Activated B cell treated with CpG ODN at 0.5 μM for 24 hours (primary cell): ENCODE measurements around the gene PLEKHO2. TPM values are rescaled to one million over a fixed set of nuclear protein-coding genes. Genes with fewer than 3 reads are reported as not detected.

Experiments used
- ATAC-seq: fragments of 200-7000 bp; cut with Tn5 transposase; one replicate; pipeline ENCODE4 v1.10.0; 2021; ENCODE audit warnings: low read depth, mild to moderate bottlenecking, moderate library complexity
- CTCF ChIA-PET: fragments of 350-600 bp; sonication (Branson Sonifier 250); formaldehyde crosslinking; loops from one replicate; lab custom pipeline; 2021; ENCODE audit warnings: antibody characterized with exemption; lab: Charles Lee
- POLR2A ChIA-PET: fragments of 350-600 bp; sonication (Branson Sonifier 250); formaldehyde crosslinking; loops from one replicate; lab custom pipeline; 2021; ENCODE audit warnings: antibody characterized with exemption; lab: Charles Lee
- DNase-seq: peaks from one replicate; pipeline ENCODE4 v3.0.0; 2022
- H3K27ac Mint-ChIP-seq: one replicate; pipeline ENCODE4 v1.8.0; 2020; ENCODE audit warnings: mixed read lengths
- H3K27me3 Mint-ChIP-seq: one replicate; pipeline ENCODE4 v1.8.0; 2021; ENCODE audit warnings: mixed read lengths
- H3K36me3 Mint-ChIP-seq: one replicate; pipeline ENCODE4 v1.8.0; 2021; ENCODE audit warnings: low read depth, mixed read lengths
- H3K4me1 Mint-ChIP-seq: one replicate; pipeline ENCODE4 v1.8.0; 2021; ENCODE audit warnings: mixed read lengths
- H3K4me3 Mint-ChIP-seq: one replicate; pipeline ENCODE4 v1.8.0; 2020; ENCODE audit warnings: mild to moderate bottlenecking, mixed read lengths
- H3K9me3 Mint-ChIP-seq: one replicate; pipeline ENCODE4 v1.8.0; 2020; ENCODE audit warnings: mixed read lengths
- intact Hi-C: fragments of 100-400 bp; cut with micrococcal nuclease; formaldehyde crosslinking; loops from one replicate; pipeline ENCODE4 v1.15.1; 2024
- total RNA-seq: library from RNA; stranded (reverse); gene quantifications from 2 replicates; pipeline ENCODE4 v1.2.3, GENCODE V29; 2022
- TF ChIP-seq, protein P1 (sequence below): fragments of 200-600 bp; IDR thresholded peaks from one replicate; pipeline ENCODE4 v1.8.0; 2022; ENCODE audit warnings: antibody characterized with exemption, mild to moderate bottlenecking

PLEKHO2 gene
- total RNA-seq, 1 donor from 2014 or later: 38.1 TPM

DNA sequence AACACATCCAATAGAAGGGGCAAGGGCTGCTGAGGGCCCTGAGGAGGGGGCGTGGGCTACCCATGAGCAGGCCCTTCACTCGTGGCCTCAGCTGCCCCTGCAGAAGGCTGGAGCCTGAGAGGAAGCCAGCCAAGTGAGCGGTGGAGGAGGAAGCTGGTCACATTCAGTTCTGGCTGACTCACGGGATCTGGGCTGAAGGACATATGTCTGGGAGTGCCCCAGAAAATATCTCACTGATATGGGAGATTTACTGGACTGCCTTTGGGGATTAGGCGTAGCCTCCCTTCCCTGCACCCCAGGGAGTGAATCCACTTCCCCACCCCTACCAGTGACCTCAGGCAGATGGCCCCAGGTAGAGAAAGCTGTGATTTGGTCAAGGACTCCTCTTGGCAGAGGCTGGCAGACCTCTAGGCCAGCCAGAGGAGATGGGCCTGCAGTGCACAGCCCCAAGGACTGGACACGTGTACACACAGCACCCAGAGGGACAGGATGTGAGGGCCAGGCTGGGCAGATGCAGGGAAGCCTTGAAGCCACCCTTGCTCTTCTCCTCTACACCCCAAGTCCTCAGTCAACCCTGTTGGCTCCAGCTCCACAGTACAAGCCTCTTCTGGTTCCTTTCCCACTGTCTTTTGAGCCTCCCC, 55.8 kb downstream of the PLEKHO2 start:
- no peaks in the 10 kb centered on the region for H3K36me3 Mint-ChIP-seq
- H3K27me3 Mint-ChIP-seq: no peaks in the 10 kb centered on the region
- CTCF ChIA-PET: no interaction called here
- ATAC-seq: no peak
- peaks cover 73% of the 10 kb centered on the region for H3K4me1 Mint-ChIP-seq
- H3K4me3 Mint-ChIP-seq: no peak overlapping the region
- peak overlapping the region; percentile 99 for H3K27ac Mint-ChIP-seq
- DNase-seq: no peak
- TF ChIP-seq, protein P1, sequence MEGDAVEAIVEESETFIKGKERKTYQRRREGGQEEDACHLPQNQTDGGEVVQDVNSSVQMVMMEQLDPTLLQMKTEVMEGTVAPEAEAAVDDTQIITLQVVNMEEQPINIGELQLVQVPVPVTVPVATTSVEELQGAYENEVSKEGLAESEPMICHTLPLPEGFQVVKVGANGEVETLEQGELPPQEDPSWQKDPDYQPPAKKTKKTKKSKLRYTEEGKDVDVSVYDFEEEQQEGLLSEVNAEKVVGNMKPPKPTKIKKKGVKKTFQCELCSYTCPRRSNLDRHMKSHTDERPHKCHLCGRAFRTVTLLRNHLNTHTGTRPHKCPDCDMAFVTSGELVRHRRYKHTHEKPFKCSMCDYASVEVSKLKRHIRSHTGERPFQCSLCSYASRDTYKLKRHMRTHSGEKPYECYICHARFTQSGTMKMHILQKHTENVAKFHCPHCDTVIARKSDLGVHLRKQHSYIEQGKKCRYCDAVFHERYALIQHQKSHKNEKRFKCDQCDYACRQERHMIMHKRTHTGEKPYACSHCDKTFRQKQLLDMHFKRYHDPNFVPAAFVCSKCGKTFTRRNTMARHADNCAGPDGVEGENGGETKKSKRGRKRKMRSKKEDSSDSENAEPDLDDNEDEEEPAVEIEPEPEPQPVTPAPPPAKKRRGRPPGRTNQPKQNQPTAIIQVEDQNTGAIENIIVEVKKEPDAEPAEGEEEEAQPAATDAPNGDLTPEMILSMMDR: no peak
- H3K9me3 Mint-ChIP-seq: no peaks in the 10 kb centered on the region
- POLR2A ChIA-PET: interaction anchor here (0.6 to 6.0 kb wide), 2 partner anchors 59 to 91 kb away, joined by 9 to 138 read pairs; partner anchors contain the start of gene PLEKHO2
- intact Hi-C loops: loop anchor here (10.0 kb wide), 1 partner anchor 1703 kb away; no protein-coding TSS in a partner anchor

- H3K27me3 Mint-ChIP-seq: no peaks in the 10 kb centered on the region
- H3K27ac Mint-ChIP-seq: peak overlapping the region; percentile 99
- no peaks in the 10 kb centered on the region for H3K9me3 Mint-ChIP-seq
- DNase-seq: no peak
- intact Hi-C loops: loop anchor here (10.0 kb wide), 1 partner anchor 1704 kb away; no protein-coding TSS in a partner anchor
- no peak for ATAC-seq
- no peak overlapping the region for H3K4me3 Mint-ChIP-seq
- peaks cover 73% of the 10 kb centered on the region for H3K4me1 Mint-ChIP-seq
- H3K36me3 Mint-ChIP-seq: no peaks in the 10 kb centered on the region
- POLR2A ChIA-PET: no interaction called here
- CTCF ChIA-PET: no interaction called here
- TF ChIP-seq, protein P1: no peak
Measured at GRCh38 chr15:64898406-64898805, 56.7 kb downstream of the PLEKHO2 start.

DNA sequence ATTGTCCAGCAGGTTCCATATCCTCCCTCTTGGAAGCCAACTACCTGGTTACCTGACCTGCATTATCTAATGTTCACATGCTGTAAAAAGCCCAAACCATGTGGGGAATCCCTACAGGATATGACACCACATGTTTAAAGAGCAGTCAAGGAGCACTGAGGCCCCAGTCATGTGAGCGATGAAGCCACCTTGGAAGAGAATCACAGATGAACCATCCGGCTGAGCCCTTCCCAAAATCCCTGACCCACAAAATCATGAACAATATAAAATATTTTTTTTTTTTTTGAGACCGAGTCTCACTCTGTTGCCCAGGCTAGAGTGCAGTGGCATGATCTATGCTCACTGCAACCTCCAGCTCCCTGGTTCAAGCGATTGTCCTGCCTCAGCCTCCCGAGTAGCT, 59.4 kb downstream of the PLEKHO2 start:
- intact Hi-C loops: no loop called here
- ChIA-PET CTCF (interaction anchor here (1.1 to 6.5 kb wide), 4 partner anchors 15 to 173 kb away, joined by 3 to 55 read pairs (median 6); no protein-coding TSS in a partner anchor), POLR2A (interaction anchor here (5.9 kb wide), 1 partner anchor 7 kb away, joined by 74 read pairs; no protein-coding TSS in a partner anchor)
- H3K4me3 Mint-ChIP-seq: no peak overlapping the region
- no peak for DNase-seq
- TF ChIP-seq, protein P1: no peak
- no peak overlapping the region for H3K27ac Mint-ChIP-seq
- H3K27me3 Mint-ChIP-seq: no peaks in the 10 kb centered on the region
- H3K36me3 Mint-ChIP-seq: no peaks in the 10 kb centered on the region
- H3K4me1 Mint-ChIP-seq: peaks cover 63% of the 10 kb centered on the region
- ATAC-seq: no peak
- no peaks in the 10 kb centered on the region for H3K9me3 Mint-ChIP-seq

DNA sequence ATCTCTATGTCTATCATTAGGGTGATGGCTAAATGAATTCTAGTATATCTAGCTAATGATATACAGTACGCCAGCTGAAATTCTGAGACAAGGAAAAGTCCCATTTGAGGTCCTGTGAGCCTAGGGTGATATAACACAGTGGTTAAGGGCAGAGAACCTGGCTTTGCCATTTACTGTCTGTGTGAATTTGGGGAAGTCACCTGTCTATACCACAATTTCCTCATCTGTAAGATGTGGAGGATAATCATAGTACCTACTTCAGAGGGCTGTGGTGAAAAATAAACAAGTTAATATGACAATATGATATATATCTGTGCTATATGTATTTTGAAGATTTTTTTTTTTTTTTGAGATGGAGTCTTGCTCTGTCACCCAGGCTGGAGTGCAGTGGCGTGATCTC, 60.2 kb downstream of the PLEKHO2 start:
- intact Hi-C loops: no loop called here
- Mint-ChIP-seq H3K36me3 (no peaks in the 10 kb centered on the region), H3K4me3 (no peak overlapping the region), H3K4me1 (peaks cover 55% of the 10 kb centered on the region), H3K27me3 (no peaks in the 10 kb centered on the region), H3K9me3 (no peaks in the 10 kb centered on the region), H3K27ac (no peak overlapping the region)
- CTCF ChIA-PET: interaction anchor here (1.1 to 6.5 kb wide), 4 partner anchors 14 to 174 kb away, joined by 3 to 55 read pairs (median 6); no protein-coding TSS in a partner anchor
- TF ChIP-seq, protein P1: no peak
- ATAC-seq (peak; percentile 29), DNase-seq (no peak)
- POLR2A ChIA-PET: interaction anchor here (1.1 to 5.9 kb wide), 2 partner anchors 8 to 78 kb away, joined by 4 to 74 read pairs; no protein-coding TSS in a partner anchor

DNA sequence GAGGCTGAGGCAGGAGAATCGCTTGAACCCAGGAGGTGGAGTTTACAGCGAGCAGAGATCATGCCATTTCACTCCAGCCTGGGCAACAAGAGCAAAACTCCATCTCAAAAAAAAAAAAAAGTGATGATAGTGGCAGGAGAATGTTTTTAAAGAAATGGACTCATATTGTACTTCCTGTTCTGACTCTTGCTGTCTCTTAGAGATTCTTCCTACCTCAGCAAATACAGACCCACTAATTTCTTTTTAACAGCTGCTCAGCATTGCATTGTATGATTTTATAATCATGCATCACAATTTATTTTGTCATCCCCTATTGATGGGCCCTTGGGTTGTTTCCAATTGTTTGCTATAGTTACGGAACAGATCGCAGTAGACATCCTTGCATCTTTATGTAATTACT, 61.1 kb downstream of the PLEKHO2 start:
- ChIA-PET CTCF (interaction anchor here (1.6 to 6.5 kb wide), 4 partner anchors 9 to 175 kb away, joined by 4 to 55 read pairs (median 20); no protein-coding TSS in a partner anchor), POLR2A (interaction anchor here (1.1 to 5.9 kb wide), 3 partner anchors 9 to 79 kb away, joined by 4 to 74 read pairs (median 7); no protein-coding TSS in a partner anchor)
- Mint-ChIP-seq H3K36me3 (no peaks in the 10 kb centered on the region), H3K4me1 (peaks cover 46% of the 10 kb centered on the region), H3K4me3 (peak overlapping the region; percentile 5), H3K9me3 (no peaks in the 10 kb centered on the region), H3K27ac (peak overlapping the region; percentile 68), H3K27me3 (no peaks in the 10 kb centered on the region)
- ATAC-seq: no peak
- TF ChIP-seq, protein P1: no peak
- intact Hi-C loops: no loop called here
- DNase-seq: no peak
